Measurements from ENCODE around the gene TPST1.
"Not testable (repeated sequence)": the region's sequence is repeated elsewhere in the genome, so short reads cannot be mapped to it uniquely, and the experiment has no call there.

Gene TPST1

DNA sequence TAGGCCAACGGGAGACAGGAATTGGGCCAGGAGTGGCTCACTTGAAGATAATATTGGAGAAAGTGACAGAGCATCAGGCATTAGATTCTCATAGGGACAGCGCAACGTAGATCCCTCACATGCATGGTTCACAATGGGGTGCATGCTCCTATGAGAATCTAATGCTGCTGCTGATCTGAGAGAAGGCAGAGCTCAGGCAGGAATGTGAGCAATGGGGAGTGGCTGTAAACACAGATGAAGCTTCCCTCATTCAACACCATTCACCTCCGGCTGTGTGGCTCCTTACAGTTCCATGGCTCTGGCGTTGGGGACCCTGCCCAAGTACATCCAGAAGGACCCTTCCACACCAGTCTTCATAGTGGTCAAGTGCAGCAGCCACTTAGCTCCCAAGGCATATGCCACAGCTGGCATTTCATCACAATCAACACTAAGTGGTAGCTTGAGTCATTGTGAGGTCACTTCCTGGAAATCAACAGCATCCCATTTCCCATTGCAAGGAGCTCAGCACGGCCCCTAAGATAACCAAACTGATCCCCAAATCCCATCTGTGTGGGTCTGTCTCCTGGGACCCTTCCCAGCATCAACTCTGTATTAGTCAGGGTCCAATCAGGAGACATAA, 174.5 kb downstream of the TPST1 start:
- DNase-seq (ENCODE audit: low read depth in 2 of 2) = no peak

DNA sequence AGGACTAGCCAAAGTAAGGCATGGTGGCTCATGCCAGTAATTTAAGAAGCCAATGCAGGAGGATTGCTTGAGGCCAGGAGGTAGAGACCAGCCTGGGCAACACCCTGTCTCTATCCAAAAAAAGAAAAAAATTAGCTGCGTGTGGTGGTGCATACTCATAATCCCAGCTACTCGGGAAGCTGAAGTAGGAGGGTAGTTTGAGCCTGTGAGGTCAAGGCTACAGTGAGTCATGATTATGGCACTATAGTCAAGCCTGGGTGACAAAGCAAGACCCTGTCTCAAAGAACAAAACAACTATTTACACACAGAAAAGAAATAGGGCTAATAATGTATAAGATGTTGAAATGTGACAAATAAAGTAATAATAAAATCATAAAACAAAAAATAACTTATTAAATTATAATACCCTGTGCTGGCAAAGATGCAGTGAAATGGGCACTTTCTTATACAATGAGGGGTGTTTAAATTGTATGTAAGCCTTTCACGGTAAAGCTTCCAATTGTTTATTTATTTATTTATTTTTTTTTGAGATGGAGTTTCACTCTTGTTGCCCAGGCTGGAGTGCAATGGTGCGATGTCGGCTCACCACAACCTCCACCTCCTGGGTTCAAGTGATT, 175.2 kb downstream of the TPST1 start:
- DNase-seq (ENCODE audit: low read depth in 2 of 2) = no peak

DNA sequence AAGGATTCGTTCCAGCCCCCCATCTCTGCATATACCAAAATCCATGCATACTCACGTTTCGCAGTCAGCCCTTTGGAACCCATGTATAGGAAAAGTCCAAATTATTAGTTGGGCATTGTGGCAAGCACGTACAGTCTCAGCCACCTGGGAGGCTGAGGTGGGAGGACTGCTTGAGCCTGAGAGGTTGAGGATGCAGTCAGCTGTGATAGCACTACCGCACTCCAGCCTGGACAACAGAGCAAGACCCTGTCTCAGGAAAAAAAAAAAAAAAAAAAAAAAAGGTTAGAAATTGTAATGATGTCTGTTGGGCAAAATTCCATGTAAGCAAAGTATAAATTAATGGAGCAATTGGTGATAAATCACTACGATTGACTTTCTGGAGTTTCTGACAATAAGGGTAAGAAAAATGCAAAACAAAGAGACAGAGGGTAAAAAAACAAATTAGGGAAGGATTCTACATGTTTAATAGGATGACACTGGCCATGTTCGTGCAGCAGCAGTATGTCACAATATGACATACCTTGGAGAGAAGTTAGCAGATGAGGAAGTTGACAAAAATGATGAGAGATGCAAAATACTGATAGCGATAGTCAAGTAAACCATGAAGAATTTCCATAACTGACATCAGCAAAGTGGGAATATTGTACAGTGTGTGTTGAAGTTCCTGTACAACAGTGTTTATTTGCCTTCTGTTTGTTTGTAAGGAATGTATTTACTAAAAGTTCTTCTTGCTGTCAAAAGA, 177.2 kb downstream of the TPST1 start:
- DNase-seq (ENCODE audit: low read depth in 2 of 2) = not testable (repeated sequence)

DNA sequence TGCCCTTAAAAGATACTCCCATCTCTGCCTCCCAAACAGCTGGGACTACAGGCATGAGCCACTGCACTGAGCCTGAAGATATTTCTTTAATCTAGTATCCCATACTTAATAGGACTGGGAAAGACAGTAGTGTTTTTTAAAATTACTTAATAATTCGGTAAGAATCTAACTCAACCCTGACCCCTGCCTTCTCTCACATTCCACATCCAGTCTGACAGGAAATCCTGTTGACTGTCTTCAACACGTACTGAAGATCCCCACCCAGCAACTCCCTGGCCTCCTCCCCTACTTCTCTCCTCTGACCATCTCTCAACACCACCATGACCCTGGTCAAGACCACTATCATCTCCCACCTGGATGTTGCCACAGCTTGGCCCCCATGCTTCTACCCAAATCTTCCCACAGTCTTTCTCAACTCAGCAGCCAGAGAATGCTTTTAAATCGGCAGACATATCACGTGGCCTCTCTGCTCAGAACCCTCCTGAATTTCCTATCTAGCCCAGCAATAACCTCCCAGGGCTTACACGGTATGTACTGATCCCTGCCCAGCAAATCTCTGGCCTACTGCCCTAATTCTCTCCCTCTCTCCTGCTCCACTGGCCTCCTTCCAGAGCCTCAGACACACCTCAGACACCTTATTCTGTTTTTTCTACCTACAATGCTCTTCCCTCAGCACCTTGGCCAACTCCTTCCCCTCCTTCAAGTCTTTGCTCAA, 180.2 kb downstream of the TPST1 start:
- DNase-seq (ENCODE audit: low read depth in 2 of 2) = not testable (repeated sequence)

DNA sequence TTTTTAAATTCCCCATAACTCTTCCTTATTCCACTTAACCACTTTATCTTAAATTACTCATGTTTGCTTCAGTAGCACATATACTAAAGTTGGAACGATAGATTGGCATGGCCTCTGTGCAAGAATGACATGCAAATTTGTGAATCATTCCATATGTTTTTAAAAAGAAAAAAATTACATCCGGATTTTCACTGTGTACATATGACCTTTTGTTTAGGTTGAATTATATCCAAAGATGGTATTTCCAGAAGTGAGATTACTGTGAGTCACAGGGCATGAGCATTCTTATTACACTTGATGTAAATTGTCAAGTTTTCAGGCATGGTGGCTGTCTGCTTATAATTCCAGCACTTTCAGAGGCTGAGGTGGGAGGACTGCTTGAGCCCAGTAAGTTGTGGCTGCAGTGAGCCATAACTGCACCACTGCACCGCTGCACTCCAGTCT, 190.0 kb downstream of the TPST1 start:
- DNase-seq (ENCODE audit: low read depth in 2 of 2) = not testable (repeated sequence)

DNA sequence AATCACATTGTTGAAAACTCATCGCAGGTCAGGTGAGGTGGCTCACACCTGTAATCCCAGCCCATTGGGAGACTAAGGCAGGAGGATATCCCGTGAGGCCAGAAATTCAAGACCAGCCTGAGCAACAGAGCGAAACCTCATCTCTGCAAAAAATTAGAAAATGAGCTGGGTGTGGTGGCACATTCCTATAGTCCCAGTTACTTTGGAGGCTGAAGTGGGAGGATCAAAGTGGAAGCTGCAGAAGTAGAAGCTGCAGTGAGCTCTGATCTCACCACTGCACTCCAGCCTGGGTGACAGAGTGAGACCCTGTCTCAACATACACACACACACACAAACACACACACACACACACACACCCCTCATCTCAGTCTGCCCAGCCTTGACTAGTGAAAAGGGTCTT, 190.9 kb downstream of the TPST1 start:
- not testable (repeated sequence) for DNase-seq (ENCODE audit: low read depth in 2 of 2)

DNA sequence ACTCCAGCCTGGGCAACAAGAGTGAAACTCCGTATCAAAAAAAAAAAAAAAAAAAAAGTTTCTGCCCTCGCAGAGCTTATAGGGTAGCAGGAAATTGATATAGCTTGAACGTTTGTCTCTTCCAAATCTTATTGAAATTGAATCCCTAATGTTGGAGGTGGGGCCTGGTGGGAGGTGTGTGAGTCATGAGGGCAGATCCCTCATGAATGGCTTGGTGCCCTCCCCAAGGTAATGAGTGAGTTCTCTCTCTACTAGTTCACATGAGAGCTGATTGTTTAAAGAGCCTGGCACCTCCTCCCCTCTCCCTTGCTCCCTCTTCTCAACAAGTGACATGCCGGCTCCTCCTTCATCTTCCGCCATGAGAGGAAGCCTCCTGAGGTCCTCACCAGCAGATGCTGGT, 193.7 kb downstream of the TPST1 start:
- not testable (repeated sequence) for DNase-seq (ENCODE audit: low read depth in 2 of 2)

DNA sequence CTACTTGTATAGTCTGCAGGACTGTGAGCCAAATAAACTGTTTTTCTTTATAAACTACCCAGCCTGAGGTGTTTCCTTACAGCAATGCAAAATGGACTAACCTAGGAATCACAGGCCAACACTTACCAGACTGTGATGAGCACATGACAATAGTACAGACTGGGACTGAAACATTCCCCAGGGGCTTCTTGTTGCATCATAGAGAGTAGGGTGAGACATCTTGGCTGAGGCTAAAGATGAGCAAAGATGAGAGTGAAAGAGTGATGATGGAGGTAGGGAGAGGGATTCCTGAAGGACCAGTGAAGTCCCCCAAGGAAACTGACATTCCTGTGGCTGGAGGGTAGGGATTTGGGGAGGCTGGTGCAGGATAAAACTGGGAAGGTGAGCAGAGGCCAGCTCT, 194.4 kb downstream of the TPST1 start:
- DNase-seq (ENCODE audit: low read depth in 2 of 2) = no peak

DNA sequence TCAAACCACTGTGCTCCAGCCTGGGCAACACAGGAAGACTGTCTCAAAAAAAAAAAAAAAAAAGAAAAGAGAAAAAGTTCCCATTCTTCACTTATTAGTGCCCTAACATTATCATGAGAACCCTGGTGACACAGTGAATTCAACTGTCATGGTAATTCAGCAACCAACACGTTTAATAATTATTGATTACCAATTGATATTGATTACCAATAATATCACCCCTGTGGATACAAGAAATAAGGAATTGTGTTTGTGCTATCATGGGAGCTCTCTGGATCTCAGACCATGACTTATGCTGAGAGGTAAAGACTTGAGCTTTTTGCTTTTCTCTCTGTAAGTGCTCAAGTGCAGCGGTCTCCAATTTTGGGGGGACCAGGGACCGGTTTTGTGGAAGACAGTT, 195.3 kb downstream of the TPST1 start:
- no peak for DNase-seq (ENCODE audit: low read depth in 2 of 2)

DNA sequence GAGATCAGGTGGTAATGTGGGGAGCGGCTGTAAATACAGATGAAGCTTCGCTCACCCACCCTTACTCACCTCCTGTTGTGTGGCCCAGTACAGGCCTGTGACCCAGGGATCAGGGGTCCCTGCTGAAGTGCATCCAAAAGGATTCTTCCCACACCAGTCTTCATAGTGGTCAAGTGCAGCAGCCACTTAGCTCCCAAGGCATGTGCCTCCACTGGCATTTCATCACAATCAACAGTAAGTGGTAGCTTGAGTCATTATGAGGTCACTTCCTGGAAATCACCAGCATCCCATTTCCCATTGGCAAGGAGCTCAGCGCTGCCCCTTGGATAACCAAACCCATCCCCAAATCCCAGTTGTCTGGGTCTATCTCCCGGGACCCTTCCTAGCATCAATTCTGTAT, 196.0 kb downstream of the TPST1 start:
- not testable (repeated sequence) for DNase-seq (ENCODE audit: low read depth in 2 of 2)

DNA sequence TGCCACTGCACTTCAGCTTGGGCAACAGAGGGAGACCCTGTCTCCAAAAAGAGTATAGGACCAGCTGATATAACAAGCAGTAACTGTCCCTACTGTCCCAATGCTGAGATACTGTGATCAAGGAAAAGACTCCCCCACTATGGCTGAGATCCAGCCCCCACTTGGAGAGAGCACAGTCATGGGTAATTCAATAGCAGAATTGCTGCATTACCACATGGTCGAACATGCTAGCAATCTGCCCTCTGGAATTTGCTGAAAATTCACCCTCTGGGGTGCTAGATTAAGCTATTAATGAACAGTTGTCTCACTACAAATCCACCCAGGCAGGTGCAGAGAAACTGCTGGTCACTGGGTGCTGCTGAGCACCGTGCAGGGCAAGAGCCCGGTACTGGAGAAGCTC, 196.8 kb downstream of the TPST1 start:
- DNase-seq (ENCODE audit: low read depth in 2 of 2) = not testable (repeated sequence)

DNA sequence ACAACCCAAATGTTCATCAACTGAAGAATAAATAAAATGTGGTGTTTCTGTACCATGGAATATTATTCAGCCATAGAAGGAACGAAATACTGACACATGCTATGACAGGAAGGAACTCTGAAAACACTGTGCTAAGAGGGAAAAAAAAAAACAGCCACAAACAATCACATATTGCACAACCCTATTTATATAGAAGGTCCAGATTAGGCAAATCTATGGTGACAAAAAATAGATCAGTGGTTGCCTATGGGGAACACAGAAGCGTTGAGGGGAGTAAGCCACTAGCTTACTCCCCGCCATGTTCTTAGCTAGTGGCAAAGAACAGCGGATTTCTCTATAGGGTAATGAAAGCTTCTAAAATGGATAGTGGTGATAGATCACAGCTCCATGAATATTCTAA, 198.4 kb downstream of the TPST1 start:
- DNase-seq (ENCODE audit: low read depth in 2 of 2) = no peak

DNA sequence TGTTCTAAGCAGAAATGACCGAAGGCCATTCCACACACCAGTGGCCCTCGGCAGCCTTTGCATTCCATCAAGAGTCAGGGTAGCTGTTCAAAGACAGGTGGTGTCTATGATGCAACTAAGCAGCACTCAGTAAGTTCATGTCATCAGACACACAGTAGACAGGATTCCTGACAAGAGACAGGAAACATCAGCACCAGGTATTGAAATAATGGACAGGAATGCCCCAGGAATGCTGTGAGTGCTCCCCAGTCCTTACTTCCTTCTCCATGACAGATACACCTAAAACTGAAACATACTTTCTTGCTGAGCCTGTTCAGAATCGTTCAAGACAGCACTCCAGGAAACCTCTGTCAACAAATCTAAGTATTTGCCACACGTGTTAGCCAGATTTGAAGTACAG, 204.4 kb downstream of the TPST1 start:
- DNase-seq (ENCODE audit: low read depth in 2 of 2) = no peak
